Left forelimb (tissue), 1 donor: ENCODE data around the gene SRGAP1.
"Not testable (repeated sequence)": the region's sequence is repeated elsewhere in the genome, so short reads cannot be mapped to it uniquely, and the experiment has no call there.

Experiments used
- DNase-seq: peaks from one replicate; pipeline ENCODE4 v3.0.0-alpha.2; 2018; ENCODE audit warnings: low spot score

Gene SRGAP1

GRCh38 chr12:64085996-64086395 is 241.5 kb downstream of the SRGAP1 start:
- no peak for DNase-seq

GRCh38 chr12:64086946-64087345 is 242.4 kb downstream of the SRGAP1 start:
- DNase-seq, result no peak

GRCh38 chr12:64087761-64088160 is 243.3 kb downstream of the SRGAP1 start:
- no peak for DNase-seq

GRCh38 chr12:64088431-64089349 is 244.2 kb downstream of the SRGAP1 start:
- DNase-seq, result no peak

GRCh38 chr12:64090047-64090446 is 245.5 kb downstream of the SRGAP1 start:
- DNase-seq, result no peak

GRCh38 chr12:64091186-64091585 is 246.7 kb downstream of the SRGAP1 start:
- no peak for DNase-seq

- DNase-seq, result no peak
These were observed 248.2 kb downstream of the SRGAP1 start for GRCh38 chr12:64092507-64093196.

GRCh38 chr12:64093689-64094088 is 249.2 kb downstream of the SRGAP1 start:
- DNase-seq, result no peak

- DNase-seq, result no peak
These were observed 253.0 kb downstream of the SRGAP1 start for GRCh38 chr12:64097366-64098105.

- peak; percentile 72 for DNase-seq
These were observed 254.3 kb downstream of the SRGAP1 start for GRCh38 chr12:64098709-64099354.

- DNase-seq, result peak; percentile 81
These were observed 254.9 kb downstream of the SRGAP1 start for GRCh38 chr12:64099397-64099796.

GRCh38 chr12:64102339-64102738 is 257.8 kb downstream of the SRGAP1 start:
- no peak for DNase-seq

- DNase-seq, result no peak
These were observed 259.6 kb downstream of the SRGAP1 start for GRCh38 chr12:64103825-64104740.

GRCh38 chr12:64105026-64105425 is 260.5 kb downstream of the SRGAP1 start:
- DNase-seq, result no peak

- DNase-seq, result no peak
These were observed 263.3 kb downstream of the SRGAP1 start for GRCh38 chr12:64107776-64108175.

- DNase-seq, result no peak
These were observed 265.2 kb downstream of the SRGAP1 start for GRCh38 chr12:64109706-64110105.

- no peak for DNase-seq
These were observed 266.4 kb downstream of the SRGAP1 start for GRCh38 chr12:64110864-64111263.

GRCh38 chr12:64116969-64117368 is 272.5 kb downstream of the SRGAP1 start:
- DNase-seq, result no peak

- no peak for DNase-seq
These were observed 276.1 kb downstream of the SRGAP1 start for GRCh38 chr12:64120568-64120967.

- DNase-seq, result not testable (repeated sequence)
These were observed 276.6 kb downstream of the SRGAP1 start for GRCh38 chr12:64121086-64121485.

- no peak for DNase-seq
These were observed 277.7 kb downstream of the SRGAP1 start for GRCh38 chr12:64122154-64122553.
